ENCODE data around the gene MYO6. TPM values are rescaled to one million over a fixed set of nuclear protein-coding genes. Genes with fewer than 3 reads are reported as not detected.

Gene MYO6
- total RNA-seq, 3 donors from 2014 or later (not counting 1 experiment from before 2014, with no cell fraction given): 3.7 to 9.2 (median 6.6) TPM

DNA sequence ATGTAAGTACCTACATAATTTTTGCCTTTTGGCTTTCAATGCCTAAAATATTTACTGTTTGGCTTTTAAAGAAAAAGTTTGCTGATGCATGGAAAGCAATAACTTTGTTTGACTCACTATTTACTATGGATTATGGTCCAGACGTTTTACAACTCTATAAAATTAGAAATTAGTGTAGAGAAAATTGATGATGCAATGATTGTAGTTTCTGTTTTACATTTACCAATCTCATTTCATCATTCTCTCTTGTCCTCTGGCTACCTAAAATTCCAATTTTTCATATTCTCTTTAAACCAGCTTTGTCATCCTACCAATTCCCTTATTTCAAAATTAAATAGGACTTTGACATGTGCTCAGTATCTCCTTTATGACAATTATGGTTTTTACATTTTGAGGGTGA lies 192.5 kb downstream of the MYO6 start:
- no peaks in the 10 kb centered on the region for H3K4me1 Mint-ChIP-seq
- no peak overlapping the region for H3K4me3 Mint-ChIP-seq
- no peaks in the 10 kb centered on the region for H3K9me3 ChIP-seq (ENCODE audit: control insufficient read depth, insufficient read depth, low read length)
- no peaks in the 10 kb centered on the region for H3K36me3 Mint-ChIP-seq
- no peak overlapping the region for H3K4me3 ChIP-seq (ENCODE audit: low read length)
- intact Hi-C loops (cut with micrococcal nuclease): no loop called here
- H3K27me3 ChIP-seq (ENCODE audit: control insufficient read depth, insufficient read depth, low read length): no peaks in the 10 kb centered on the region
- no peaks in the 10 kb centered on the region for H3K36me3 ChIP-seq (ENCODE audit: control insufficient read depth, insufficient read depth, low read length)
- H3K27ac Mint-ChIP-seq: no peak overlapping the region
- H3K27me3 Mint-ChIP-seq (ENCODE audit: low read depth in 2 of 2): peaks cover 4 to 6% of the 10 kb centered on the region in 2 donors
- no peak overlapping the region for H3K27ac ChIP-seq (ENCODE audit: low read length)
- DNase-seq: no peak
- no peaks in the 10 kb centered on the region for H3K4me1 ChIP-seq (ENCODE audit: control insufficient read depth, insufficient read depth, low read length)
- WGBS (ENCODE audit: insufficient coverage): no CpG with 5 or more reads among the region's 1 CpG
- TF ChIP-seq, protein P1, sequence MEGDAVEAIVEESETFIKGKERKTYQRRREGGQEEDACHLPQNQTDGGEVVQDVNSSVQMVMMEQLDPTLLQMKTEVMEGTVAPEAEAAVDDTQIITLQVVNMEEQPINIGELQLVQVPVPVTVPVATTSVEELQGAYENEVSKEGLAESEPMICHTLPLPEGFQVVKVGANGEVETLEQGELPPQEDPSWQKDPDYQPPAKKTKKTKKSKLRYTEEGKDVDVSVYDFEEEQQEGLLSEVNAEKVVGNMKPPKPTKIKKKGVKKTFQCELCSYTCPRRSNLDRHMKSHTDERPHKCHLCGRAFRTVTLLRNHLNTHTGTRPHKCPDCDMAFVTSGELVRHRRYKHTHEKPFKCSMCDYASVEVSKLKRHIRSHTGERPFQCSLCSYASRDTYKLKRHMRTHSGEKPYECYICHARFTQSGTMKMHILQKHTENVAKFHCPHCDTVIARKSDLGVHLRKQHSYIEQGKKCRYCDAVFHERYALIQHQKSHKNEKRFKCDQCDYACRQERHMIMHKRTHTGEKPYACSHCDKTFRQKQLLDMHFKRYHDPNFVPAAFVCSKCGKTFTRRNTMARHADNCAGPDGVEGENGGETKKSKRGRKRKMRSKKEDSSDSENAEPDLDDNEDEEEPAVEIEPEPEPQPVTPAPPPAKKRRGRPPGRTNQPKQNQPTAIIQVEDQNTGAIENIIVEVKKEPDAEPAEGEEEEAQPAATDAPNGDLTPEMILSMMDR (IDR thresholded peaks at IDR 0.05): no peak
- no peak for ATAC-seq
- peaks cover 0 to 2% of the 10 kb centered on the region in 2 donors for H3K9me3 Mint-ChIP-seq

DNA sequence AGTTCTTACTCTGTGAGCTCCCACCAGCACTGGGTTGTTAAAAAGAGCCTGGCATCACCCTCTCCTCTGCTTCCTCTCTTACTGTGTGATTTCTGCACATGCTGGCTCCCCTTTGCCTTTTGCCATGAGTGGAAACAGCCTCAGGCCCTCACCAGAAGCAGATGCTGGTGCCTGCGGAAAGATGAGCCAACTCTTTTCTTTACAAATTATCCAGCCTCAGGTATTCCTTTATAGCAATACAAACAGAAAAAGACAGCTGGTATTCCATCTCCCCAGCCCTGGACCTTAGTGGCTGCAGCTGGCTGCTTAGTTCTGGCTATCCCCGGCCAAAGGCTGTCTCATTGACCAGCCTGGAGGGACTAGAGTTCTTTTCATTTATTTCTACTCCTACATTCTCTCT lies 194.3 kb downstream of the MYO6 start:
- Histone ChIP-seq H3K27ac (ENCODE audit: low read length) (no peak overlapping the region), H3K4me3 (ENCODE audit: low read length) (no peak overlapping the region), H3K36me3 (ENCODE audit: control insufficient read depth, insufficient read depth, low read length) (no peaks in the 10 kb centered on the region), H3K9me3 (ENCODE audit: control insufficient read depth, insufficient read depth, low read length) (no peaks in the 10 kb centered on the region), H3K4me1 (ENCODE audit: control insufficient read depth, insufficient read depth, low read length) (no peaks in the 10 kb centered on the region), H3K27me3 (ENCODE audit: control insufficient read depth, insufficient read depth, low read length) (no peaks in the 10 kb centered on the region)
- intact Hi-C loops (cut with micrococcal nuclease): no loop called here
- 88% methylated on average over 2 of the region's 2 CpGs for WGBS (ENCODE audit: insufficient coverage)
- no peak overlapping the region for H3K4me3 Mint-ChIP-seq
- peaks cover 0 to 2% of the 10 kb centered on the region in 2 donors for H3K9me3 Mint-ChIP-seq
- no peaks in the 10 kb centered on the region for H3K27me3 Mint-ChIP-seq (ENCODE audit: low read depth in 2 of 2)
- H3K4me1 Mint-ChIP-seq: no peaks in the 10 kb centered on the region
- no peak overlapping the region for H3K27ac Mint-ChIP-seq
- ATAC-seq: no peak
- no peak for DNase-seq
- TF ChIP-seq, protein P1 (IDR thresholded peaks at IDR 0.05): no peak
- H3K36me3 Mint-ChIP-seq: no peaks in the 10 kb centered on the region

- no peaks in the 10 kb centered on the region for H3K36me3 Mint-ChIP-seq
- ATAC-seq: no peak
- no peaks in the 10 kb centered on the region for H3K27me3 Mint-ChIP-seq (ENCODE audit: low read depth in 2 of 2)
- no peaks in the 10 kb centered on the region for H3K4me1 Mint-ChIP-seq
- no peak for DNase-seq
- TF ChIP-seq, protein P1 (IDR thresholded peaks at IDR 0.05): no peak
- no peaks in the 10 kb centered on the region for H3K9me3 Mint-ChIP-seq
- H3K27ac ChIP-seq (ENCODE audit: low read length): no peak overlapping the region
- H3K9me3 ChIP-seq (ENCODE audit: control insufficient read depth, insufficient read depth, low read length): no peaks in the 10 kb centered on the region
- no peak overlapping the region for H3K4me3 ChIP-seq (ENCODE audit: low read length)
- no peaks in the 10 kb centered on the region for H3K36me3 ChIP-seq (ENCODE audit: control insufficient read depth, insufficient read depth, low read length)
- 66% methylated on average over 2 of the region's 4 CpGs for WGBS (ENCODE audit: insufficient coverage)
- H3K4me3 Mint-ChIP-seq: no peak overlapping the region
- no peaks in the 10 kb centered on the region for H3K4me1 ChIP-seq (ENCODE audit: control insufficient read depth, insufficient read depth, low read length)
- intact Hi-C loops (cut with micrococcal nuclease): no loop called here
- no peaks in the 10 kb centered on the region for H3K27me3 ChIP-seq (ENCODE audit: control insufficient read depth, insufficient read depth, low read length)
- H3K27ac Mint-ChIP-seq: no peak overlapping the region
Observed at GRCh38 chr6:75946146-75946831, 197.2 kb downstream of the MYO6 start.

DNA sequence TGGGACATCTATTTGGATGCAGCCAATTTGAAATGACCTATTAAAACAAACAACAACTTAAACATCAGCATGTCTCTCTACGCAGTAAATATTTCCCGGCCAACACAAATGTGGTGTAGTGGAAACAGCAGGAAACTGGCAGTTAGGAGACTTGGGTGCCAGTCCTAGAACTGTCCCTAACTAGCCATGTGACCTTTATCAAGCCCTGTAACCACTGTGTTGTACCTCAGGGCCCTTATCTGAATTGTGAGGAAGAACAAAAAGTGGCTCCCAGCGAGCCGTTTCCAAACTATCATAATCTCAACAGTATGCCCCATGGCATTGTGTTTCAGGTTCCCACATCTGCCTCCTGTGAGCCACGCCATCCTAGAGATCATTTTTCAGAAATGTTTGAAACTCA lies 198.9 kb downstream of the MYO6 start:
- H3K4me3 Mint-ChIP-seq: no peak overlapping the region
- H3K4me1 Mint-ChIP-seq: no peaks in the 10 kb centered on the region
- no peaks in the 10 kb centered on the region for H3K27me3 ChIP-seq (ENCODE audit: control insufficient read depth, insufficient read depth, low read length)
- no peaks in the 10 kb centered on the region for H3K27me3 Mint-ChIP-seq (ENCODE audit: low read depth in 2 of 2)
- TF ChIP-seq, protein P1 (IDR thresholded peaks at IDR 0.05): no peak
- no peaks in the 10 kb centered on the region for H3K4me1 ChIP-seq (ENCODE audit: control insufficient read depth, insufficient read depth, low read length)
- H3K9me3 Mint-ChIP-seq: no peaks in the 10 kb centered on the region
- intact Hi-C loops (cut with micrococcal nuclease): no loop called here
- ATAC-seq: no peak
- no peak for DNase-seq
- no peak overlapping the region for H3K4me3 ChIP-seq (ENCODE audit: low read length)
- H3K27ac Mint-ChIP-seq: no peak overlapping the region
- H3K36me3 ChIP-seq (ENCODE audit: control insufficient read depth, insufficient read depth, low read length): no peaks in the 10 kb centered on the region
- 87% methylated on average over 4 of the region's 5 CpGs for whole genome bisulfite sequencing (ENCODE audit: insufficient coverage)
- H3K9me3 ChIP-seq (ENCODE audit: control insufficient read depth, insufficient read depth, low read length): no peaks in the 10 kb centered on the region
- no peak overlapping the region for H3K27ac ChIP-seq (ENCODE audit: low read length)
- no peaks in the 10 kb centered on the region for H3K36me3 Mint-ChIP-seq

Data from natural killer cell (primary cell).